ENCODE measurements around the gene PGM5. TPM values are rescaled to one million over a fixed set of nuclear protein-coding genes. Genes with fewer than 3 reads are reported as not detected.

Gene PGM5
- total and polyA plus RNA-seq, 2 experiments from 2014 or later = not detected

- Histone ChIP-seq H3K9me2 (ENCODE audit: insufficient read depth) (no peaks in the 10 kb centered on the region), H3K36me3 (ENCODE audit: insufficient read depth) (no peaks in the 10 kb centered on the region), H3K27me3 (ENCODE audit: insufficient read depth) (peaks cover 63% of the 10 kb centered on the region), H3K27ac (ENCODE audit: low read depth) (no peak overlapping the region), H3K4me3 (no peak overlapping the region), H2AFZ (no peak overlapping the region), H3F3A (replicated peaks; ENCODE audit: low read depth) (no peaks in the 10 kb centered on the region), H3K79me2 (replicated peaks; ENCODE audit: insufficient read depth) (no peaks in the 10 kb centered on the region), H3K4me2 (no peak overlapping the region), H4K20me1 (replicated peaks; ENCODE audit: insufficient read depth) (no peaks in the 10 kb centered on the region), H3K4me1 (ENCODE audit: insufficient read depth) (no peaks in the 10 kb centered on the region)
- Mint-ChIP-seq H3K27ac (no peak overlapping the region), H3K27me3 (ENCODE audit: insufficient read depth, low read depth, poor library complexity) (peaks cover 4% of the 10 kb centered on the region), H3K36me3 (ENCODE audit: low read depth) (peaks cover 7% of the 10 kb centered on the region; the same call in 2 of the 3 replicates), H3K4me1 (no peaks in the 10 kb centered on the region; the same call in 2 of the 3 replicates), H3K4me3 (no peak overlapping the region), H3K9me3 (peaks cover 11% of the 10 kb centered on the region)
- ATAC-seq (peak; percentile 61), DNase-seq (ENCODE audit: low spot score) (peak; percentile 18)
- TF ChIP-seq POLR2AphosphoS5 (IDR thresholded peaks at IDR 0.05; ENCODE audit: low read depth) (no peak), EZH2 (IDR thresholded peaks at IDR 0.05; ENCODE audit: low read depth, unreplicated experiment) (no peak), NANOG (IDR thresholded peaks at IDR 0.05; ENCODE audit: borderline replicate concordance) (no peak), REST (IDR thresholded peaks at IDR 0.05; ENCODE audit: unreplicated experiment) (no peak), ZNF114 (CRISPR knock-in tag; IDR thresholded peaks at IDR 0.05) (no peak), STAT1 (IDR thresholded peaks at IDR 0.05; ENCODE audit: unreplicated experiment) (no peak), EZH2phosphoT487 (IDR thresholded peaks at IDR 0.05; ENCODE audit: unreplicated experiment) (no peak), JUNB (IDR thresholded peaks at IDR 0.05; ENCODE audit: unreplicated experiment) (no peak), ZNF331 (CRISPR knock-in tag; IDR thresholded peaks at IDR 0.05; ENCODE audit: low read depth) (no peak), CREB1 (CRISPR knock-in tag; IDR thresholded peaks at IDR 0.05; ENCODE audit: low read depth) (no peak)
- TF ChIP-seq, protein P1, sequence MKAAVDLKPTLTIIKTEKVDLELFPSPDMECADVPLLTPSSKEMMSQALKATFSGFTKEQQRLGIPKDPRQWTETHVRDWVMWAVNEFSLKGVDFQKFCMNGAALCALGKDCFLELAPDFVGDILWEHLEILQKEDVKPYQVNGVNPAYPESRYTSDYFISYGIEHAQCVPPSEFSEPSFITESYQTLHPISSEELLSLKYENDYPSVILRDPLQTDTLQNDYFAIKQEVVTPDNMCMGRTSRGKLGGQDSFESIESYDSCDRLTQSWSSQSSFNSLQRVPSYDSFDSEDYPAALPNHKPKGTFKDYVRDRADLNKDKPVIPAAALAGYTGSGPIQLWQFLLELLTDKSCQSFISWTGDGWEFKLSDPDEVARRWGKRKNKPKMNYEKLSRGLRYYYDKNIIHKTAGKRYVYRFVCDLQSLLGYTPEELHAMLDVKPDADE (IDR thresholded peaks at IDR 0.05) = no peak
- TF ChIP-seq, protein P2, sequence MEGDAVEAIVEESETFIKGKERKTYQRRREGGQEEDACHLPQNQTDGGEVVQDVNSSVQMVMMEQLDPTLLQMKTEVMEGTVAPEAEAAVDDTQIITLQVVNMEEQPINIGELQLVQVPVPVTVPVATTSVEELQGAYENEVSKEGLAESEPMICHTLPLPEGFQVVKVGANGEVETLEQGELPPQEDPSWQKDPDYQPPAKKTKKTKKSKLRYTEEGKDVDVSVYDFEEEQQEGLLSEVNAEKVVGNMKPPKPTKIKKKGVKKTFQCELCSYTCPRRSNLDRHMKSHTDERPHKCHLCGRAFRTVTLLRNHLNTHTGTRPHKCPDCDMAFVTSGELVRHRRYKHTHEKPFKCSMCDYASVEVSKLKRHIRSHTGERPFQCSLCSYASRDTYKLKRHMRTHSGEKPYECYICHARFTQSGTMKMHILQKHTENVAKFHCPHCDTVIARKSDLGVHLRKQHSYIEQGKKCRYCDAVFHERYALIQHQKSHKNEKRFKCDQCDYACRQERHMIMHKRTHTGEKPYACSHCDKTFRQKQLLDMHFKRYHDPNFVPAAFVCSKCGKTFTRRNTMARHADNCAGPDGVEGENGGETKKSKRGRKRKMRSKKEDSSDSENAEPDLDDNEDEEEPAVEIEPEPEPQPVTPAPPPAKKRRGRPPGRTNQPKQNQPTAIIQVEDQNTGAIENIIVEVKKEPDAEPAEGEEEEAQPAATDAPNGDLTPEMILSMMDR (conservative IDR thresholded peaks at IDR 0.05; ENCODE audit: low read depth in 2 of 2) = no peak
- TF ChIP-seq, protein P3, sequence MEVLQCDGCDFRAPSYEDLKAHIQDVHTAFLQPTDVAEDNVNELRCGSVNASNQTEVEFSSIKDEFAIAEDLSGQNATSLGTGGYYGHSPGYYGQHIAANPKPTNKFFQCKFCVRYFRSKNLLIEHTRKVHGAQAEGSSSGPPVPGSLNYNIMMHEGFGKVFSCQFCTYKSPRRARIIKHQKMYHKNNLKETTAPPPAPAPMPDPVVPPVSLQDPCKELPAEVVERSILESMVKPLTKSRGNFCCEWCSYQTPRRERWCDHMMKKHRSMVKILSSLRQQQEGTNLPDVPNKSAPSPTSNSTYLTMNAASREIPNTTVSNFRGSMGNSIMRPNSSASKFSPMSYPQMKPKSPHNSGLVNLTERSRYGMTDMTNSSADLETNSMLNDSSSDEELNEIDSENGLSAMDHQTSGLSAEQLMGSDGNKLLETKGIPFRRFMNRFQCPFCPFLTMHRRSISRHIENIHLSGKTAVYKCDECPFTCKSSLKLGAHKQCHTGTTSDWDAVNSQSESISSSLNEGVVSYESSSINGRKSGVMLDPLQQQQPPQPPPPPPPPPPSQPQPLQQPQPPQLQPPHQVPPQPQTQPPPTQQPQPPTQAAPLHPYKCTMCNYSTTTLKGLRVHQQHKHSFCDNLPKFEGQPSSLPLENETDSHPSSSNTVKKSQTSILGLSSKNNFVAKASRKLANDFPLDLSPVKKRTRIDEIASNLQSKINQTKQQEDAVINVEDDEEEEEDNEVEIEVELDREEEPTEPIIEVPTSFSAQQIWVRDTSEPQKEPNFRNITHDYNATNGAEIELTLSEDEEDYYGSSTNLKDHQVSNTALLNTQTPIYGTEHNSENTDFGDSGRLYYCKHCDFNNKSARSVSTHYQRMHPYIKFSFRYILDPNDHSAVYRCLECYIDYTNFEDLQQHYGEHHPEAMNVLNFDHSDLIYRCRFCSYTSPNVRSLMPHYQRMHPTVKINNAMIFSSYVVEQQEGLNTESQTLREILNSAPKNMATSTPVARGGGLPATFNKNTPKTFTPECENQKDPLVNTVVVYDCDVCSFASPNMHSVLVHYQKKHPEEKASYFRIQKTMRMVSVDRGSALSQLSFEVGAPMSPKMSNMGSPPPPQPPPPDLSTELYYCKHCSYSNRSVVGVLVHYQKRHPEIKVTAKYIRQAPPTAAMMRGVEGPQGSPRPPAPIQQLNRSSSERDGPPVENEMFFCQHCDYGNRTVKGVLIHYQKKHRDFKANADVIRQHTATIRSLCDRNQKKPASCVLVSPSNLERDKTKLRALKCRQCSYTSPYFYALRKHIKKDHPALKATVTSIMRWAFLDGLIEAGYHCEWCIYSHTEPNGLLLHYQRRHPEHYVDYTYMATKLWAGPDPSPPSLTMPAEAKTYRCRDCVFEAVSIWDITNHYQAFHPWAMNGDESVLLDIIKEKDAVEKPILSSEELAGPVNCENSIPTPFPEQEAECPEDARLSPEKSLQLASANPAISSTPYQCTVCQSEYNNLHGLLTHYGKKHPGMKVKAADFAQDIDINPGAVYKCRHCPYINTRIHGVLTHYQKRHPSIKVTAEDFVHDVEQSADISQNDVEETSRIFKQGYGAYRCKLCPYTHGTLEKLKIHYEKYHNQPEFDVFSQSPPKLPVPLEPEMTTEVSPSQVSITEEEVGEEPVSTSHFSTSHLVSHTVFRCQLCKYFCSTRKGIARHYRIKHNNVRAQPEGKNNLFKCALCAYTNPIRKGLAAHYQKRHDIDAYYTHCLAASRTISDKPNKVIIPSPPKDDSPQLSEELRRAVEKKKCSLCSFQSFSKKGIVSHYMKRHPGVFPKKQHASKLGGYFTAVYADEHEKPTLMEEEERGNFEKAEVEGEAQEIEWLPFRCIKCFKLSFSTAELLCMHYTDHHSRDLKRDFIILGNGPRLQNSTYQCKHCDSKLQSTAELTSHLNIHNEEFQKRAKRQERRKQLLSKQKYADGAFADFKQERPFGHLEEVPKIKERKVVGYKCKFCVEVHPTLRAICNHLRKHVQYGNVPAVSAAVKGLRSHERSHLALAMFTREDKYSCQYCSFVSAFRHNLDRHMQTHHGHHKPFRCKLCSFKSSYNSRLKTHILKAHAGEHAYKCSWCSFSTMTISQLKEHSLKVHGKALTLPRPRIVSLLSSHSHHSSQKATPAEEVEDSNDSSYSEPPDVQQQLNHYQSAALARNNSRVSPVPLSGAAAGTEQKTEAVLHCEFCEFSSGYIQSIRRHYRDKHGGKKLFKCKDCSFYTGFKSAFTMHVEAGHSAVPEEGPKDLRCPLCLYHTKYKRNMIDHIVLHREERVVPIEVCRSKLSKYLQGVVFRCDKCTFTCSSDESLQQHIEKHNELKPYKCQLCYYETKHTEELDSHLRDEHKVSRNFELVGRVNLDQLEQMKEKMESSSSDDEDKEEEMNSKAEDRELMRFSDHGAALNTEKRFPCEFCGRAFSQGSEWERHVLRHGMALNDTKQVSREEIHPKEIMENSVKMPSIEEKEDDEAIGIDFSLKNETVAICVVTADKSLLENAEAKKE (CRISPR knock-in tag; IDR thresholded peaks at IDR 0.05) = no peak
Measured at GRCh38 chr9:68522954-68523353, 166.5 kb downstream of the PGM5 start.

Data from GM23338 (cell line).